Ovary (tissue), 9 donors: ENCODE results near the gene SF3A1. TPM values are rescaled to one million over a fixed set of nuclear protein-coding genes. Genes with fewer than 3 reads are reported as not detected.

ENCODE experiments used
- DNase-seq, 5 donors: peaks; one replicate each; pipeline ENCODE4 v3.0.0-alpha.2; 2019 to 2020
- H3K27ac ChIP-seq, 2 donors: fragments of 200-600 bp; one replicate each; pipeline versions ENCODE4 v1.5.1 to v1.8.0; 2019 to 2022
- H3K27me3 ChIP-seq: fragments of 200-600 bp; one replicate; pipeline ENCODE4 v1.8.0; 2022
- H3K36me3 ChIP-seq: fragments of 200-600 bp; sonication (generic); one replicate; pipeline ENCODE4 v1.5.1; 2019
- H3K4me1 ChIP-seq: one replicate; pipeline ENCODE4 v1.8.1; 2013; ENCODE audit warnings: mild to moderate bottlenecking, moderate library complexity; ENCODE audit not compliant: insufficient read depth
- H3K4me3 ChIP-seq: fragments of 200-600 bp; sonication (generic); one replicate; pipeline ENCODE4 v1.5.1; 2017
- H3K9me3 ChIP-seq, 2 donors: fragments of 200-600 bp in 1 of 2; sonication (generic) in 1 of 2; one replicate each; pipeline versions ENCODE4 v1.5.1 to v1.8.1; 2013 to 2019; ENCODE audit warnings: mild to moderate bottlenecking in 1 of 2, moderate library complexity in 1 of 2
- EP300 ChIP-seq: sonication (generic); formaldehyde crosslinking; IDR thresholded peaks from one replicate; pipeline ENCODE4 v1.6.1; 2017; ENCODE audit warnings: antibody characterized with exemption
- POLR2A ChIP-seq: fragments of 450-650 bp; IDR thresholded peaks from one replicate; pipeline ENCODE4 v1.6.1; 2017; ENCODE audit warnings: antibody characterized with exemption, mild to moderate bottlenecking, moderate library complexity
- whole genome bisulfite sequencing, 3 donors: extraction: QIAGEN DNeasy Blood & Tissue Kit in 1 of 3; methylation state at CpG; one replicate each; pipeline versions ENCODE4 v1.1.5 to v1.1.7; 2013 to 2017; 5-methylcytosine and 5-hydroxymethylcytosine counted together
- intact Hi-C, 4 donors: fragments of 100-400 bp; cut with DNase I; formaldehyde crosslinking; loops; one replicate each; pipeline versions ENCODE4 v1.11.0 to v1.15.1; 2022 to 2023
- polyA plus RNA-seq, 2 donors: library from polyadenylated mRNA; stranded (reverse); fragments of 200-250 nt in 1 of 2; fragments of 350-450 nt in 1 of 2; fragmentation: Illumina TruSeq in 1 of 2; extraction: RNeasy Lipid Tissue Mini Kit (QIAGEN cat#74804) in 1 of 2; gene quantifications; one replicate each; pipeline ENCODE4 v1.2.3, GENCODE V29; 2013 to 2014
- total RNA-seq, 7 donors: library from RNA; depleted of rRNA in 2 of 7; stranded (reverse); fragments of >200 nt in 2 of 7; fragmentation: NEBNext Ultra II Directional in 3 of 7; extraction: Animal tissue kit (Norgen Biotek cat#: 25700) in 3 of 7; gene quantifications; one replicate each; pipeline versions ENCODE4 v1.1.0 to v1.2.4, GENCODE V29; 2016 to 2023
- TF ChIP-seq, protein P1 (sequence below), 3 donors: fragments of 450-650 bp in 2 of 3; fragments of 200-600 bp in 1 of 3; IDR thresholded peaks; one replicate each; pipeline versions ENCODE4 v1.5.1 to v1.8.0; 2016 to 2022; ENCODE audit warnings: antibody characterized with exemption in 3 of 3, mild to moderate bottlenecking in 1 of 3
- donor health status: DM: no; HTN: no; CAD: no; lungs with moderate emphysema.
- donor health status: DM: no; HTN: no; CAD: no.
- donor health status: Bipolar disorder and iron deficiency.
- donor health status: DM: yes; HTN: yes; CAD: no.
- donor health status: DM: no; HTN: no; CAD: no.
- donor health status: DM: yes; HTN: yes; CAD: no.

SF3A1 gene
- total and polyA plus RNA-seq, 9 donors = 36.4 to 211 (median 152) TPM

DNA sequence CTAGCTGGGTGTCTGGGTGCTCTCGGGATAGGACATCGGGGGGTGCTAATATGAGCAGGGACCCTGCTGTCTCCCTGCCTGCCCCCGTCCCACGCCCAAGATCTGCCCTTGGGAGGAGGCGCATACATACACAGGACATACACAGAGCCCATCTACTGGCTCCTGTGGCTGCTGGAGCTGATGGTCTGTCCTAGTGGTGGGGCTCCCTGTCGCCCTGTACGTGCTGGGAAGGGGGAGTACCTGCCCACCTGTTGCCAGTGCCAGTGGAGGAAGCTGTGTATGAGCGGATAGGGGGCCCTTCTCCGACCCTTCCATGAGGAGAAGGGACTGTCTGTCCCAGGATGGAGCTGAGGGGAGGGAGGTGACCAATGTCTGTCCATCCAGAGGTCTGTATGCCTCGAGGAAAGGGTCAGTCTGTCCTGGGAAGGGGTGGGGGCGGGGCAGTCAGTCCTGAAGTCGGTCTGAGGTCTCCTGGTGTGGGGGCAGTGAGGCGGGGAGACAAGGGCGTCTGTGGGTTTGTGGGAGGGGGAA is 30.9 kb downstream of the SF3A1 start:
- intact Hi-C loops = loop anchor here in 2 of 4 donors (2.0 kb wide), 2 partner anchors 31 to 37 kb away; partner anchors contain the start of genes CASTOR1 (in 1 of the 2), CCDC157 (in 1 of the 2) and SF3A1 (in 1 of the 2)
- Histone ChIP-seq H3K4me3 (peak overlapping the region; percentile 86), H3K4me1 (peaks cover 26% of the 10 kb centered on the region), H3K27me3 (no peaks in the 10 kb centered on the region), H3K27ac (peak overlapping the region; percentile 71 to 76), H3K9me3 (no peaks in the 10 kb centered on the region), H3K36me3 (no peaks in the 10 kb centered on the region)
- 20 to 32% (median 30%) methylated on average over 14 of the region's 14 CpGs for WGBS, 3 donors
- DNase-seq = peak in 1 of 5 donors; percentile 39
- TF ChIP-seq, protein P1, sequence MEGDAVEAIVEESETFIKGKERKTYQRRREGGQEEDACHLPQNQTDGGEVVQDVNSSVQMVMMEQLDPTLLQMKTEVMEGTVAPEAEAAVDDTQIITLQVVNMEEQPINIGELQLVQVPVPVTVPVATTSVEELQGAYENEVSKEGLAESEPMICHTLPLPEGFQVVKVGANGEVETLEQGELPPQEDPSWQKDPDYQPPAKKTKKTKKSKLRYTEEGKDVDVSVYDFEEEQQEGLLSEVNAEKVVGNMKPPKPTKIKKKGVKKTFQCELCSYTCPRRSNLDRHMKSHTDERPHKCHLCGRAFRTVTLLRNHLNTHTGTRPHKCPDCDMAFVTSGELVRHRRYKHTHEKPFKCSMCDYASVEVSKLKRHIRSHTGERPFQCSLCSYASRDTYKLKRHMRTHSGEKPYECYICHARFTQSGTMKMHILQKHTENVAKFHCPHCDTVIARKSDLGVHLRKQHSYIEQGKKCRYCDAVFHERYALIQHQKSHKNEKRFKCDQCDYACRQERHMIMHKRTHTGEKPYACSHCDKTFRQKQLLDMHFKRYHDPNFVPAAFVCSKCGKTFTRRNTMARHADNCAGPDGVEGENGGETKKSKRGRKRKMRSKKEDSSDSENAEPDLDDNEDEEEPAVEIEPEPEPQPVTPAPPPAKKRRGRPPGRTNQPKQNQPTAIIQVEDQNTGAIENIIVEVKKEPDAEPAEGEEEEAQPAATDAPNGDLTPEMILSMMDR (IDR thresholded peaks at IDR 0.05) = no peak
- no peak for TF ChIP-seq POLR2A
- no peak for TF ChIP-seq EP300

DNA sequence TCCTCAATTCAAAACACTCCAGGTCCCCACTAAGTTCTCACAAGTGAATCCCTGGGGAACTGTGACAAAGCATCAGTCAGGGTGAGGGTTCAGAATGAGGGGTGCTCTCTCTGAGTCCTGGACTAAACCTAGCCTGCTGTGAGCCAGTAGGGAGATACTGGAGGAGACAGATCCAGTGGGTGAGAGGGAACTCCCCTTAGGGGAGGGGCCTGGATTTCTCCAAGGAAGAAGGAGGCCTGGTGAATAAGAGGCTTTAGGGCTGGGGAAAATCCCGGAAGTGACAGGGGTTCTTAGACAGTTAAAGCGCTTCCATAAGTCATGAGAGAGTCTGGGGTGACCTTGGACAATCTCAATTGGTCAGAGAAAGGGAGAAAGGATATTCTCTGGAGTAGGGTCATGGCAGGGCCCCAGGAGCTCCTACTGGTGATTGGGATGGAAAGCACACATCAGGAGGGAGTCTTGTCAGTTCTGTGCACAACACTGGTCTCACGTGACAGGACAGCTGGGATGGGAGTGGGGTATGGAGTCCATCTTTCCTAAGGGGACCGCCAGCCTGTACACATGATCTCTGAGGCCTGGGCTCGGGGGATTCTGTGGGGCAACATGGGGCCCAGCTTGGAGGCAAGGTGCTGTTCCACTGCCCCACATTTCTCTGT is 31.5 kb downstream of the SF3A1 start:
- H3K4me1 ChIP-seq = peaks cover 30% of the 10 kb centered on the region
- WGBS, 3 donors = 21 to 32% (median 28%) methylated on average over 5 of the region's 5 CpGs
- TF ChIP-seq, protein P1 (IDR thresholded peaks at IDR 0.05) = no peak
- TF ChIP-seq POLR2A (no peak), EP300 (no peak)
- peak overlapping the region; percentile 86 for H3K4me3 ChIP-seq
- H3K27ac ChIP-seq = peak overlapping the region in 1 of 2 donors; percentile 71
- no peaks in the 10 kb centered on the region for H3K36me3 ChIP-seq
- H3K27me3 ChIP-seq = no peaks in the 10 kb centered on the region
- intact Hi-C loops = loop anchor here in 1 of 4 donors (2.0 kb wide), 1 partner anchor 36 kb away; the partner anchor contains the start of gene CASTOR1
- peak; percentile 51 to 77 (median 56) for DNase-seq
- H3K9me3 ChIP-seq = no peaks in the 10 kb centered on the region

DNA sequence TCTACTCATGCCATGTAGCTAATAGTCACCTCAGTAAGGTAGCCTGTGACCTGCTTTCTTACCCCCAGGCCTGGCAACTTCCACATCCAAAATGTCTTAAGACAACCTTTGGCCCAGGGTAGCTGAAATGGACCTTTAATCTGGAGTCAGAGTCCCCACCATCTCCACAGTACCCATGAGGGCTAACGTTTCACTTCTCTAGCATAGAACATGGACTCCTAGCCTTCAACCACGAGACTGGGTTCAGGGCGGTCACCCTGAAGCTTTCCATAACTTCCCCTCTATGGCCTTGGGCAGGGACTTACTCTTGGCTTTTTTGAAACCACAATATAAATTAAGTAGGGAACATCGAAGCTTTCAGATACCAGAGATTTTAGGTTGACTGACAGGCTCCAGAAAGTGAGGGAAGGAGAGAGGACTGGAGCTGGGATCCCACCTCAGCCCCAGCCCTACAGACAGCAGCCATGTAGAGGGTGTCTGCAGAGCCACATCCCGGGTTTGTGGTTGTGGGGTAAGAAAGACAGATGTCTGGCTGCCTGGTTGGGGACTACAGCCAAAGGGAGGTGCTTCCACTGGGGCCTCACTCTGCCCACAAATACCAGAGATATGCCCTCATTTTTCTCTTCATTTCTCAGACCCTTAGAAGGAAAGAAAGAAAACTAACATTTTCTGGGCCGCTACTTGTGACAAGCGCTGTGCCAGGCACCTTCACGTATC is 32.5 kb downstream of the SF3A1 start:
- no peaks in the 10 kb centered on the region for H3K9me3 ChIP-seq
- intact Hi-C loops = loop anchor here in 1 of 4 donors (2.0 kb wide), 1 partner anchor 35 kb away; the partner anchor contains the start of gene CASTOR1
- H3K4me3 ChIP-seq = peak overlapping the region; percentile 86
- H3K27ac ChIP-seq = no peak overlapping the region
- TF ChIP-seq, protein P1 (IDR thresholded peaks at IDR 0.05) = no peak
- no peaks in the 10 kb centered on the region for H3K36me3 ChIP-seq
- no peak for DNase-seq
- no peaks in the 10 kb centered on the region for H3K27me3 ChIP-seq
- WGBS, 3 donors = 38 to 43% (median 42%) methylated on average over 8 of the region's 8 CpGs
- peaks cover 37% of the 10 kb centered on the region for H3K4me1 ChIP-seq

DNA sequence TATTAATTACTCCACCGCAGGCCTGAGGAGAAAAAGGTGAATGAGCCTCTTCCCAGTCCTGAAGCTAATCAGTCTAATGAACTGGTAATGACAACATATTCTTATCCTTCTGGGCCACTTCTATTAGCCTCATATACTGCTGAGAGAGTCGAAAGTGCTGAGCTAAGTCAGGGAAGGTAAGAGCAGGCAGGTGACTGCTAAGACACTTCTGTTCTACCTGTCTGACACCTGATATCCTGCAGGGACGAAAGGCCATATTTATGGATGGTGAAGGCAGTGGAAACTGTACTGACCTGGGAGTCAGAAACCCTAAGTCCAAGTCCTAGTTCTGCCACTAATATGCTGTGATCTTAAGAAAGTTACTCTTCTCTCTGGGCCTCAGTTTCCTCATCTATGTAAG is 33.4 kb downstream of the SF3A1 start:
- WGBS, 3 donors = 90 to 97% (median 96%) methylated on average over 3 of the region's 3 CpGs
- Histone ChIP-seq H3K36me3 (no peaks in the 10 kb centered on the region), H3K9me3 (no peaks in the 10 kb centered on the region), H3K27me3 (no peaks in the 10 kb centered on the region), H3K4me1 (peaks cover 39% of the 10 kb centered on the region), H3K4me3 (no peak overlapping the region), H3K27ac (no peak overlapping the region)
- intact Hi-C loops = no loop called here
- no peak for DNase-seq
- no peak for TF ChIP-seq EP300
- TF ChIP-seq, protein P1 (IDR thresholded peaks at IDR 0.05) = no peak
- TF ChIP-seq POLR2A = no peak
